ENCODE data around the gene LRRFIP1.

GRCh38 chr2:237711458-237712150 is 84.2 kb downstream of the LRRFIP1 start:
- TF ChIP-seq POLR2AphosphoS5 (IDR thresholded peaks at IDR 0.05) (peak in 1 of 3 donors; percentile 56), CTCF (IDR thresholded peaks at IDR 0.05 in 8 of 11, conservative IDR thresholded peaks at IDR 0.05 in 3 of 11) (no peak)

All from spleen (tissue), 7 donors.